ENCODE data around the gene CCR9. TPM values are rescaled to one million over a fixed set of nuclear protein-coding genes. Genes with fewer than 3 reads are reported as not detected.

CCR9 gene
- total RNA-seq, 1 experiment from 2014 or later: not detected

DNA sequence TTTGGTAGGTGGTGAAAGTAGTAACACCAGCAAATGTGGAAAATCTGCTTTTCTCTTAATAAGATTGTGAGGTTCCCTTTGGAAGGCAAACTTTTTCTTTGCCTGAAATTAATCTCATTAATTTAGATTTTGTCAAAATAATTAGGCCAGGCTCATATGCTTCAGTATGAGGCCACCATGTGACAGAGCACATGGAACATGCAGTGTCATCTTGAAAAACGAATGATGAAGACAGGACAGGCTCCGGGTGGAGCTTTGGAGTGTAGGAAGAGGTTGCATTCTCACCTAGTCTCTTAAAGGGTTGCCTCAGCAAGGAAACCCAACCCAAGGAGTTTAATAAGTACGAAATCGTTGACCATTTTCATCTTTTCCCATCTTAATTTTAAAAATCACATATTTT is 25.9 kb upstream of the CCR9 start:
- Histone ChIP-seq H3K27me3 (ENCODE audit: insufficient read depth, low read length) (no peaks in the 10 kb centered on the region), H3K9me2 (ENCODE audit: insufficient read depth) (no peaks in the 10 kb centered on the region), H4K20me1 (ENCODE audit: insufficient read depth) (no peaks in the 10 kb centered on the region), H3K9ac (ENCODE audit: low read length) (no peak overlapping the region), H3K36me3 (ENCODE audit: control insufficient read depth in 1 of 2, insufficient read depth in 2 of 2, low read length in 2 of 2) (no peaks in the 10 kb centered on the region), H3K4me2 (ENCODE audit: low read length) (no peak overlapping the region), H3K4me3 (replicated peaks in 1 of 2; ENCODE audit: low read depth in 1 of 2, low read length in 2 of 2) (no peak overlapping the region), H3K27ac (ENCODE audit: low read depth, low read length) (no peak overlapping the region), H2AFZ (ENCODE audit: low read depth, low read length, poor library complexity, severe bottlenecking) (no peak overlapping the region), H3K79me2 (ENCODE audit: insufficient read depth, low read length) (no peaks in the 10 kb centered on the region), H3K9me3 (ENCODE audit: control insufficient read depth in 1 of 2, insufficient read depth in 1 of 2, low read depth in 1 of 2, low read length in 2 of 2) (peaks cover 0 to 11% of the 10 kb centered on the region in 2 experiments; a peak in 3 of 4 replicates), H3K4me1 (ENCODE audit: control insufficient read depth in 1 of 2, insufficient read depth in 2 of 2, low read length in 2 of 2) (no peaks in the 10 kb centered on the region)
- intact Hi-C loops (cut with micrococcal nuclease): no loop called here
- TF ChIP-seq POLR2AphosphoS5 (IDR thresholded peaks at IDR 0.05; ENCODE audit: low read depth, low read length): no peak
- TF ChIP-seq JUND (IDR thresholded peaks at IDR 0.05): no peak
- TF ChIP-seq ATF3 (IDR thresholded peaks at IDR 0.05): no peak
- TF ChIP-seq, protein P1, sequence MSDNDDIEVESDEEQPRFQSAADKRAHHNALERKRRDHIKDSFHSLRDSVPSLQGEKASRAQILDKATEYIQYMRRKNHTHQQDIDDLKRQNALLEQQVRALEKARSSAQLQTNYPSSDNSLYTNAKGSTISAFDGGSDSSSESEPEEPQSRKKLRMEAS (IDR thresholded peaks at IDR 0.05): no peak
- no peak for TF ChIP-seq ELF1 (IDR thresholded peaks at IDR 0.05; ENCODE audit: borderline replicate concordance, low read depth)
- no peak for TF ChIP-seq CBX3 (IDR thresholded peaks at IDR 0.05; ENCODE audit: low read depth)
- TF ChIP-seq TCF7L2 (IDR thresholded peaks at IDR 0.05; ENCODE audit: borderline replicate concordance, extremely low read depth, insufficient read depth, insufficient read length): no peak
- DNase-seq (ENCODE audit: low read depth, low spot score): no peak
- ChIA-PET RAD21 (ENCODE audit: low non-redundant PET in 1 of 2, low total read pairs in 2 of 2, uncharacterized antibody in 2 of 2, unreplicated experiment in 2 of 2) (no interaction called here), CTCF (no interaction called here), POLR2A (no interaction called here)
- no TSS peak for BruUV-seq (replicated peaks)
- ATAC-seq: no peak

DNA sequence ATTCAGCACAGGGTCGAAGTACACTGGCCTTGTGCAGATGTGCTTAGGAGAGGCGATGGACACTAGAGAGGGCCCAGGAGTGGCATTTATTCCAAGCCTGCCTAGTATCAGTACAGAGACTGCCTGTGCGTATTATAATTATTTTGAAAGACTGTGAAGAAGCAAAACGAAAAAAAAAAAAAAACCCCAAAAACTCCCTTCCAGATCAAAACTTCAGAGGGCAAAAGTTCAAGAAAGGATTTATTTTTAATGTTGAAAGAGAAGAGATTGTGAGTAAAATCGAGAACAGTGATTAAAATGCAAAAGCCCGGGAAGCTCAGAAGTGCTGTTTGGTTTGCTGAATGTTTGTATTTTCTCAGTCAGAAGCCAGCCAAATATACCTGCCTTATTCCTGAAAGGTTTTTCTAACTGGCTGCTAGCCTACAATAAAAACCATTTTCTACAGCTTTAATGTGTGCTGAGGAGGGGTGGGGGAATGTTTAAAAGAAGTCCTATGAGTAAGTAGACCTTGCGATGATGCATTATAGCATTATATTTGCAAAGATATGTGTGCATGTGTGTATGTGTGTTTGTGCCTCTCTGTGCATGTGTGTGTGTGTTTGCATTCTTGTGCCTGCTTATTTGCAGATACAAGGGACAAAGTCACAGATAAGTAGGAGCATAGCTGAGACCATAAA is 25.2 kb upstream of the CCR9 start:
- Histone ChIP-seq H3K36me3 (ENCODE audit: control insufficient read depth in 1 of 2, insufficient read depth in 2 of 2, low read length in 2 of 2) (no peaks in the 10 kb centered on the region), H3K27ac (ENCODE audit: low read depth, low read length) (no peak overlapping the region), H3K9me3 (ENCODE audit: control insufficient read depth in 1 of 2, insufficient read depth in 1 of 2, low read depth in 1 of 2, low read length in 2 of 2) (peaks cover 0 to 11% of the 10 kb centered on the region in 2 experiments; a peak in 3 of 4 replicates), H4K20me1 (ENCODE audit: insufficient read depth) (no peaks in the 10 kb centered on the region), H3K4me1 (ENCODE audit: control insufficient read depth in 1 of 2, insufficient read depth in 2 of 2, low read length in 2 of 2) (no peaks in the 10 kb centered on the region), H3K4me2 (ENCODE audit: low read length) (no peak overlapping the region), H3K9me2 (ENCODE audit: insufficient read depth) (no peaks in the 10 kb centered on the region), H3K79me2 (ENCODE audit: insufficient read depth, low read length) (no peaks in the 10 kb centered on the region), H3K4me3 (replicated peaks in 1 of 2; ENCODE audit: low read depth in 1 of 2, low read length in 2 of 2) (no peak overlapping the region), H3K9ac (ENCODE audit: low read length) (no peak overlapping the region), H3K27me3 (ENCODE audit: insufficient read depth, low read length) (no peaks in the 10 kb centered on the region), H2AFZ (ENCODE audit: low read depth, low read length, poor library complexity, severe bottlenecking) (no peak overlapping the region)
- intact Hi-C loops (cut with micrococcal nuclease): no loop called here
- DNase-seq (ENCODE audit: low read depth, low spot score): no peak
- TF ChIP-seq POLR2A (IDR thresholded peaks at IDR 0.05; ENCODE audit: borderline replicate concordance, extremely low read depth, insufficient read depth, insufficient read length) (no peak), CTCF (IDR thresholded peaks at IDR 0.05 in 2 of 3, conservative IDR thresholded peaks at IDR 0.05 in 1 of 3; ENCODE audit: borderline replicate concordance in 1 of 3, insufficient read depth in 1 of 3, low read depth in 2 of 3, low read length in 2 of 3) (no peak), EGR1 (IDR thresholded peaks at IDR 0.05; ENCODE audit: low read depth) (no peak), ZBTB33 (IDR thresholded peaks at IDR 0.05; ENCODE audit: extremely low read depth, insufficient replicate concordance, low read length) (no peak), TCF7L2 (IDR thresholded peaks at IDR 0.05; ENCODE audit: borderline replicate concordance, extremely low read depth, insufficient read depth, insufficient read length) (no peak), ATF3 (IDR thresholded peaks at IDR 0.05) (no peak), SIN3A (IDR thresholded peaks at IDR 0.05; ENCODE audit: low read depth) (no peak), JUND (IDR thresholded peaks at IDR 0.05) (no peak)
- no peak for ATAC-seq
- ChIA-PET CTCF (no interaction called here), POLR2A (interaction anchor here (0.9 kb wide), 1 partner anchor 19 kb away, joined by 4 read pairs; the partner anchor contains the start of gene LZTFL1), RAD21 (ENCODE audit: low non-redundant PET in 1 of 2, low total read pairs in 2 of 2, uncharacterized antibody in 2 of 2, unreplicated experiment in 2 of 2) (interaction anchor here in 1 of 2 experiments (1.1 kb wide), 1 partner anchor 68 kb away, joined by 3 read pairs; no protein-coding TSS in a partner anchor)
- BruUV-seq (replicated peaks): no TSS peak

Data from HCT116 (cell line).